Vagina (tissue), 2 donors: ENCODE data around the gene VTI1A.

Source experiments
- CTCF ChIP-seq, 3 experiments: fragments of 450-650 bp in 2 of 3; fragments of 200-600 bp in 1 of 3; sonication (generic) in 1 of 3; IDR thresholded peaks; one replicate each; pipeline ENCODE4 v1.5.1; 2017 to 2019; ENCODE audit warnings: antibody characterized with exemption in 3 of 3, mild to moderate bottlenecking in 2 of 3, moderate library complexity in 2 of 3
- POLR2A ChIP-seq, 2 donors: fragments of 450-650 bp; IDR thresholded peaks; one replicate each; pipeline ENCODE4 v1.6.1; 2017; ENCODE audit warnings: antibody characterized with exemption in 2 of 2, mild to moderate bottlenecking in 2 of 2, moderate library complexity in 2 of 2

GRCh38 chr10:112858986-112859651 lies 412.1 kb downstream of the VTI1A start:
- TF ChIP-seq CTCF (IDR thresholded peaks at IDR 0.05) (no peak), POLR2A (IDR thresholded peaks at IDR 0.05) (no peak)
